HepG2 (cell line): Measurements from ENCODE around the gene CST11. TPM values are rescaled to one million over a fixed set of nuclear protein-coding genes. Genes with fewer than 3 reads are reported as not detected.

Source experiments
- FOXJ3 ChIP-seq: sonication (generic); formaldehyde crosslinking; IDR thresholded peaks from 2 replicates; pipeline ENCODE4 v1.4.0; 2020; ENCODE audit warnings: missing genetic modification reagents, mild to moderate bottlenecking, borderline replicate concordance
- MBD4 ChIP-seq: IDR thresholded peaks from 2 replicates; pipeline ENCODE4 v1.6.1; 2012; ENCODE audit warnings: low read length, inconsistent platforms, borderline replicate concordance
- RBM39 ChIP-seq: fragments of 200-400 bp; formaldehyde crosslinking; IDR thresholded peaks from one replicate; pipeline ENCODE4 v1.6.1; 2018; ENCODE audit warnings: antibody characterized with exemption, mild to moderate bottlenecking, low read depth, low read length; ENCODE audit not compliant: poor library complexity, severe bottlenecking
- RXRA ChIP-seq: sonication (generic); formaldehyde crosslinking; IDR thresholded peaks from 2 replicates; pipeline ENCODE4 v1.5.1; 2020; ENCODE audit warnings: missing genetic modification reagents
- SMARCC2 ChIP-seq: fragments of 450-650 bp; IDR thresholded peaks from 2 replicates; pipeline ENCODE4 v1.6.1; 2017; ENCODE audit warnings: antibody characterized with exemption, mild to moderate bottlenecking
- XBP1 ChIP-seq: sonication (generic); formaldehyde crosslinking; IDR thresholded peaks from 2 replicates; pipeline ENCODE4 v1.5.0; 2020; ENCODE audit warnings: missing genetic modification reagents
- ZMYM4 ChIP-seq: sonication (generic); formaldehyde crosslinking; IDR thresholded peaks from 2 replicates; pipeline ENCODE4 v1.8.1; 2023; ENCODE audit warnings: mild to moderate bottlenecking, missing genetic modification reagents
- ZNF17 ChIP-seq: sonication (generic); formaldehyde crosslinking; IDR thresholded peaks from 2 replicates; pipeline ENCODE4 v1.5.0; 2020; ENCODE audit warnings: mild to moderate bottlenecking, missing genetic modification reagents
- ZNF232 ChIP-seq: sonication (generic); formaldehyde crosslinking; IDR thresholded peaks from 2 replicates; pipeline ENCODE4 v1.4.0; 2020; ENCODE audit warnings: missing genetic modification reagents, borderline replicate concordance
- ZNF235 ChIP-seq: sonication (generic); formaldehyde crosslinking; IDR thresholded peaks from 2 replicates; pipeline ENCODE4 v1.8.1; 2023; ENCODE audit warnings: mild to moderate bottlenecking, missing genetic modification reagents, borderline replicate concordance
- ZNF3 ChIP-seq: IDR thresholded peaks from 2 replicates; pipeline ENCODE4 v1.7.0; 2017; ENCODE audit warnings: inconsistent platforms
- ZNF430 ChIP-seq: sonication (generic); formaldehyde crosslinking; IDR thresholded peaks from 2 replicates; pipeline ENCODE4 v1.9.0; 2021; ENCODE audit warnings: mild to moderate bottlenecking, missing genetic modification reagents
- ZNF629 ChIP-seq: sonication (generic); formaldehyde crosslinking; conservative IDR thresholded peaks from 2 replicates; pipeline ENCODE4 v1.5.0; 2020; ENCODE audit warnings: missing genetic modification reagents
- polyA plus RNA-seq, 8 experiments: library from polyadenylated mRNA; depleted of rRNA in 3 of 8; stranded (reverse) in 7 of 8; unstranded in 1 of 8; fragments of >200 nt; fragmentation: Illumina TruSeq in 4 of 8; extraction: Trizol in 4 of 8; gene quantifications; 2 replicates each; pipeline versions ENCODE4 v1.2.1 to v1.2.3, GENCODE V29; 2011 to 2016; ENCODE audit warnings: low read depth in 4 of 8, missing spikeins in 1 of 8, mixed read lengths in 1 of 8; ENCODE audit not compliant: insufficient read depth in 1 of 8
- total RNA-seq, 5 experiments: library from RNA; depleted of rRNA; stranded (reverse); fragments of >200 nt; fragmentation: Illumina TruSeq; extraction: Trizol; gene quantifications; 2 replicates each; pipeline ENCODE4 v1.2.3, GENCODE V29; 2016; ENCODE audit warnings: low read depth in 1 of 5
- TF ChIP-seq, protein P1 (sequence below): sonication (generic); formaldehyde crosslinking; IDR thresholded peaks from 2 replicates; pipeline ENCODE4; 2020; ENCODE audit warnings: missing genetic modification reagents, mild to moderate bottlenecking, borderline replicate concordance
- TF ChIP-seq, protein P2 (sequence below): sonication (generic); formaldehyde crosslinking; IDR thresholded peaks from 2 replicates; pipeline ENCODE4 v1.8.0; 2022; ENCODE audit warnings: missing genetic modification reagents, mild to moderate bottlenecking, moderate library complexity, borderline replicate concordance
- TF ChIP-seq, protein P3 (sequence below): sonication (generic); formaldehyde crosslinking; IDR thresholded peaks from 2 replicates; pipeline ENCODE4 v1.8.1; 2023; ENCODE audit warnings: mild to moderate bottlenecking, moderate library complexity, missing genetic modification reagents
- TF ChIP-seq, protein P4 (sequence below): sonication (generic); formaldehyde crosslinking; IDR thresholded peaks from 2 replicates; pipeline ENCODE4 v1.4.0; 2020; ENCODE audit warnings: low read depth, mild to moderate bottlenecking, missing genetic modification reagents
- TF ChIP-seq, protein P5 (sequence below): sonication (generic); formaldehyde crosslinking; IDR thresholded peaks from 2 replicates; pipeline ENCODE4 v1.8.1; 2023; ENCODE audit warnings: missing genetic modification reagents, mild to moderate bottlenecking, borderline replicate concordance
- TF ChIP-seq, protein P6 (sequence below): sonication (generic); formaldehyde crosslinking; IDR thresholded peaks from 2 replicates; pipeline ENCODE4 v1.9.0; 2022; ENCODE audit warnings: low read depth, missing genetic modification reagents

CST11 gene
- total and polyA plus RNA-seq, 2 of the 13 experiments (the other 11 are each of a cell fraction or from before 2014, with no cell fraction given), result not detected

DNA sequence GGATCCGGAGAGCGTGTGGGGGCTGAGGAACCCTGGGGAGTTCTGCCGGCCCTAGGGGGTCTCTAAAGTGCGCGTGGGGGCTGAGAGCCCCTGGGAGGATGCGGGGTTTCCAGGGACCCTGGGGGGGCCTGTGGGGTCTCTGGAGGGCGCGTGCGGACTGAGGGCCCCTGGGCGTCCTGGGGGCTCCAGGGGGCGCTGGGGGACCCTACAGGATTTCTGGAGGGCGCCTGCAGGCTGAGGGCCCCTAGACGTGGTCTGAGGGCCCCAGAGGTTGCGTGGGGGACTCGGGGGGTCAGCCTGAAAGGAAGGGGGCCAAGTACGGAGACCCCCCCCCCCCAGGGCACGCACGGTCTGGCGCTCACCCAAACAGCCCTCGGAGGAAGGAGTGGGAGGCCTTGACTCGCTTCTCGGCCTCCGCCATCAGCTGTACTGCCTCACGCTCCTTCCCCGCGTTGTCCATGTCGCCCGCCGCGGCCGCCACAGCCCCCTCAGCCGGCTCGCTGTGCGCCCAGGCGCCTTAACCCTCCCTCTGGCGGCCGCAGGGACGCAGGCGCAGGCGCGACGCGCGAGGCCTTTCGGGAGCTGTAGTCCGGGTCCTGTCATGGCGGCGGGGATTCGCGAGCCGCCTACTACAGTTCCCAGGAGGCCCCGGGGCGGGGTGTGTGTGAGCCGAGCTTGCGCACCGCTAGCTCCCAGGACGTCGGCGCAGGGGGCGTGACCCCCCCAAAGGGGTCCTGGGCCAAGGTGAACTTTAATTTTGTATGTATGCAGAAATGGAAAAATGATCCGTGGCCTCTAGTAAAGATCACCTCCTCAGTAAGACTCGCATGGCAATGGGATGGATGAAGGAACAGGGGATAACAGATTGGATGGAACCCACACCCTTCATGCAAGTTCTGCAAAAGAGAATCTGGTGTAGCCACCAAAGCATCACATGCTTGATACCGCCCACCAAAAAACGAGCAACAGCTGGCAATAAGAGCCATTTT lies 31.4 kb downstream of the CST11 start, which contains the start of gene NAPB (continued):
- TF ChIP-seq, protein P1, sequence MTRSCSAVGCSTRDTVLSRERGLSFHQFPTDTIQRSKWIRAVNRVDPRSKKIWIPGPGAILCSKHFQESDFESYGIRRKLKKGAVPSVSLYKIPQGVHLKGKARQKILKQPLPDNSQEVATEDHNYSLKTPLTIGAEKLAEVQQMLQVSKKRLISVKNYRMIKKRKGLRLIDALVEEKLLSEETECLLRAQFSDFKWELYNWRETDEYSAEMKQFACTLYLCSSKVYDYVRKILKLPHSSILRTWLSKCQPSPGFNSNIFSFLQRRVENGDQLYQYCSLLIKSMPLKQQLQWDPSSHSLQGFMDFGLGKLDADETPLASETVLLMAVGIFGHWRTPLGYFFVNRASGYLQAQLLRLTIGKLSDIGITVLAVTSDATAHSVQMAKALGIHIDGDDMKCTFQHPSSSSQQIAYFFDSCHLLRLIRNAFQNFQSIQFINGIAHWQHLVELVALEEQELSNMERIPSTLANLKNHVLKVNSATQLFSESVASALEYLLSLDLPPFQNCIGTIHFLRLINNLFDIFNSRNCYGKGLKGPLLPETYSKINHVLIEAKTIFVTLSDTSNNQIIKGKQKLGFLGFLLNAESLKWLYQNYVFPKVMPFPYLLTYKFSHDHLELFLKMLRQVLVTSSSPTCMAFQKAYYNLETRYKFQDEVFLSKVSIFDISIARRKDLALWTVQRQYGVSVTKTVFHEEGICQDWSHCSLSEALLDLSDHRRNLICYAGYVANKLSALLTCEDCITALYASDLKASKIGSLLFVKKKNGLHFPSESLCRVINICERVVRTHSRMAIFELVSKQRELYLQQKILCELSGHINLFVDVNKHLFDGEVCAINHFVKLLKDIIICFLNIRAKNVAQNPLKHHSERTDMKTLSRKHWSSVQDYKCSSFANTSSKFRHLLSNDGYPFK (CRISPR knock-in tag), result peak; percentile 64; the same call in 1 of the 2 replicates
- TF ChIP-seq, protein P2, sequence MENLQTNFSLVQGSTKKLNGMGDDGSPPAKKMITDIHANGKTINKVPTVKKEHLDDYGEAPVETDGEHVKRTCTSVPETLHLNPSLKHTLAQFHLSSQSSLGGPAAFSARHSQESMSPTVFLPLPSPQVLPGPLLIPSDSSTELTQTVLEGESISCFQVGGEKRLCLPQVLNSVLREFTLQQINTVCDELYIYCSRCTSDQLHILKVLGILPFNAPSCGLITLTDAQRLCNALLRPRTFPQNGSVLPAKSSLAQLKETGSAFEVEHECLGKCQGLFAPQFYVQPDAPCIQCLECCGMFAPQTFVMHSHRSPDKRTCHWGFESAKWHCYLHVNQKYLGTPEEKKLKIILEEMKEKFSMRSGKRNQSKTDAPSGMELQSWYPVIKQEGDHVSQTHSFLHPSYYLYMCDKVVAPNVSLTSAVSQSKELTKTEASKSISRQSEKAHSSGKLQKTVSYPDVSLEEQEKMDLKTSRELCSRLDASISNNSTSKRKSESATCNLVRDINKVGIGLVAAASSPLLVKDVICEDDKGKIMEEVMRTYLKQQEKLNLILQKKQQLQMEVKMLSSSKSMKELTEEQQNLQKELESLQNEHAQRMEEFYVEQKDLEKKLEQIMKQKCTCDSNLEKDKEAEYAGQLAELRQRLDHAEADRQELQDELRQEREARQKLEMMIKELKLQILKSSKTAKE (CRISPR knock-in tag), result peak; percentile 47; the same call in 1 of the 2 replicates
- no peak for TF ChIP-seq ZNF3 (CRISPR knock-in tag)
- TF ChIP-seq, protein P3, sequence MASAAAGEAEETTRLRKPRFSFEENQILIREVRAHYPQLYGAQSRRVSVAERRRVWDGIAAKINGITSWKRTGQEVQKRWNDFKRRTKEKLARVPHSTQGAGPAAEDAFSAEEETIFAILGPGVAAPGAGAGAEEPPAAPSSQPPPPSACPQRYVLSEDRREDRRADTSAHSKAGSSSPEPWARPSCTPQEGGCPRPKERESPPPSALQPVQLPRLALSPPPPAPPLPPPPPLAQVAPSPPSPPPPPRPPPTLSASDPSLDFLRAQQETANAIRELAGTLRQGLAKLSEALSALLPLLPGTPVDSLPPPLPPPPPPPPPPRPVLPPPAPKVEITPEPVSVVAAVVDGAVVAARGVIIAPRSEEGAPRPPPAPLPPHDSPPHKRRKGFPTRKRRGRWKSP, result peak; percentile 69
- TF ChIP-seq ZNF232, result peak; percentile 66; the same call in 1 of the 2 replicates
- peak; percentile 37; the same call in 1 of the 2 replicates for TF ChIP-seq FOXJ3 (CRISPR knock-in tag)
- TF ChIP-seq, protein P4, sequence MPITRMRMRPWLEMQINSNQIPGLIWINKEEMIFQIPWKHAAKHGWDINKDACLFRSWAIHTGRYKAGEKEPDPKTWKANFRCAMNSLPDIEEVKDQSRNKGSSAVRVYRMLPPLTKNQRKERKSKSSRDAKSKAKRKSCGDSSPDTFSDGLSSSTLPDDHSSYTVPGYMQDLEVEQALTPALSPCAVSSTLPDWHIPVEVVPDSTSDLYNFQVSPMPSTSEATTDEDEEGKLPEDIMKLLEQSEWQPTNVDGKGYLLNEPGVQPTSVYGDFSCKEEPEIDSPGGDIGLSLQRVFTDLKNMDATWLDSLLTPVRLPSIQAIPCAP (CRISPR knock-in tag), result no peak
- TF ChIP-seq RXRA (CRISPR knock-in tag), result peak; percentile 86; the same call in 1 of the 2 replicates
- TF ChIP-seq RBM39, result peak; percentile 53
- peak; percentile 83; the same call in 1 of the 2 replicates for TF ChIP-seq XBP1 (CRISPR knock-in tag)
- peak; percentile 94; the same call in 1 of the 2 replicates for TF ChIP-seq ZNF430
- no peak for TF ChIP-seq ZNF17 (CRISPR knock-in tag)
- peak; percentile 64 for TF ChIP-seq ZMYM4 (CRISPR knock-in tag)
- TF ChIP-seq ZNF235 (CRISPR knock-in tag), result no peak
- TF ChIP-seq, protein P5, sequence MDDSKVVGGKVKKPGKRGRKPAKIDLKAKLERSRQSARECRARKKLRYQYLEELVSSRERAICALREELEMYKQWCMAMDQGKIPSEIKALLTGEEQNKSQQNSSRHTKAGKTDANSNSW (CRISPR knock-in tag), result no peak
- no peak for TF ChIP-seq MBD4
- TF ChIP-seq ZNF629, result peak; percentile 16
- TF ChIP-seq SMARCC2, result no peak
- TF ChIP-seq, protein P6, sequence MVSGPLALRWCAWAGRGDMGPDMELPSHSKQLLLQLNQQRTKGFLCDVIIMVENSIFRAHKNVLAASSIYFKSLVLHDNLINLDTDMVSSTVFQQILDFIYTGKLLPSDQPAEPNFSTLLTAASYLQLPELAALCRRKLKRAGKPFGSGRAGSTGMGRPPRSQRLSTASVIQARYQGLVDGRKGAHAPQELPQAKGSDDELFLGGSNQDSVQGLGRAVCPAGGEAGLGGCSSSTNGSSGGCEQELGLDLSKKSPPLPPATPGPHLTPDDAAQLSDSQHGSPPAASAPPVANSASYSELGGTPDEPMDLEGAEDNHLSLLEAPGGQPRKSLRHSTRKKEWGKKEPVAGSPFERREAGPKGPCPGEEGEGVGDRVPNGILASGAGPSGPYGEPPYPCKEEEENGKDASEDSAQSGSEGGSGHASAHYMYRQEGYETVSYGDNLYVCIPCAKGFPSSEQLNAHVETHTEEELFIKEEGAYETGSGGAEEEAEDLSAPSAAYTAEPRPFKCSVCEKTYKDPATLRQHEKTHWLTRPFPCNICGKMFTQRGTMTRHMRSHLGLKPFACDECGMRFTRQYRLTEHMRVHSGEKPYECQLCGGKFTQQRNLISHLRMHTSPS (CRISPR knock-in tag), result no peak
